HEK293 (cell line): ENCODE measurements around the gene MAGI2.

Source experiments
- CTCF ChIA-PET: fragments of 350-600 bp; formaldehyde crosslinking; extraction: SDS; loops from one replicate; lab custom pipeline; 2021; ENCODE audit warnings: antibody characterized with exemption; lab: Yijun Ruan, JAX
- POLR2A ChIA-PET: fragments of 300-600 bp; formaldehyde crosslinking; extraction: SDS; loops from one replicate; lab custom pipeline; 2020; ENCODE audit warnings: antibody characterized with exemption, inconsistent platforms; lab: Yijun Ruan, JAX
- H3K27ac ChIP-seq: fragments of 200-500 bp; sonication (Bioruptor generic); 2 replicates; pipeline ENCODE4 v1.5.1; 2014; ENCODE audit warnings: low read depth, low read length, control low read depth, inconsistent platforms; ENCODE audit errors: extremely low read depth
- H3K36me3 ChIP-seq, 2 experiments: fragments of 200-500 bp in 1 of 2; sonication (Bioruptor generic) in 1 of 2; 1 replicate in 1 of 2; 2 replicates in 1 of 2; pipeline ENCODE4 v1.5.1; 2014 to 2017; ENCODE audit warnings: inconsistent platforms in 2 of 2, low read length in 2 of 2; ENCODE audit not compliant: control insufficient read depth in 2 of 2, insufficient read depth in 1 of 2
- H3K4me1 ChIP-seq: fragments of 200-500 bp; sonication (Bioruptor generic); 2 replicates; pipeline ENCODE4 v1.5.1; 2014; ENCODE audit warnings: mild to moderate bottlenecking, low read length, inconsistent platforms; ENCODE audit not compliant: control insufficient read depth, insufficient read depth
- H3K4me3 ChIP-seq: 2 replicates; pipeline ENCODE4 v1.5.1; 2011; ENCODE audit warnings: low read depth, mild to moderate bottlenecking, control low read depth, low read length, moderate library complexity
- H3K9me3 ChIP-seq: fragments of 200-500 bp; sonication (Bioruptor generic); 2 replicates; pipeline ENCODE4 v1.5.1; 2014; ENCODE audit warnings: low read depth, low read length, inconsistent platforms; ENCODE audit not compliant: control insufficient read depth, insufficient read depth
- GLI4 ChIP-seq: fragments of 450-650 bp; formaldehyde crosslinking; IDR thresholded peaks from 2 replicates; pipeline ENCODE4 v1.5.1; 2016; ENCODE audit warnings: missing biosample characterization, missing genetic modification characterization
- GLIS1 ChIP-seq: fragments of 450-650 bp; formaldehyde crosslinking; IDR thresholded peaks from 2 replicates; pipeline ENCODE4 v1.5.1; 2016; ENCODE audit warnings: missing biosample characterization, missing genetic modification characterization
- IKZF3 ChIP-seq: fragments of 450-650 bp; IDR thresholded peaks from 2 replicates; pipeline ENCODE4 v1.5.0; 2018; ENCODE audit warnings: missing biosample characterization, mild to moderate bottlenecking, missing genetic modification characterization, moderate library complexity
- SALL2 ChIP-seq: fragments of 450-650 bp; formaldehyde crosslinking; IDR thresholded peaks from 2 replicates; pipeline ENCODE4 v1.5.0; 2017; ENCODE audit warnings: missing biosample characterization, mild to moderate bottlenecking, missing genetic modification characterization, borderline replicate concordance
- SP2 ChIP-seq: fragments of 450-650 bp; formaldehyde crosslinking; IDR thresholded peaks from 2 replicates; pipeline ENCODE4 v1.5.1; 2016; ENCODE audit warnings: missing biosample characterization, missing genetic modification characterization
- ZBTB48 ChIP-seq: fragments of 450-650 bp; formaldehyde crosslinking; IDR thresholded peaks from 2 replicates; pipeline ENCODE4 v1.5.1; 2016; ENCODE audit warnings: missing biosample characterization, missing genetic modification characterization
- ZFP37 ChIP-seq: fragments of 450-650 bp; formaldehyde crosslinking; IDR thresholded peaks from 2 replicates; pipeline ENCODE4 v1.5.1; 2016; ENCODE audit warnings: missing biosample characterization, missing genetic modification characterization
- ZNF10 ChIP-seq: fragments of 450-650 bp; formaldehyde crosslinking; IDR thresholded peaks from 2 replicates; pipeline ENCODE4 v1.5.1; 2017; ENCODE audit warnings: missing biosample characterization, missing genetic modification characterization
- ZNF138 ChIP-seq: fragments of 450-650 bp; formaldehyde crosslinking; IDR thresholded peaks from 2 replicates; pipeline ENCODE4 v1.5.1; 2016; ENCODE audit warnings: missing biosample characterization, missing genetic modification characterization, borderline replicate concordance
- ZNF169 ChIP-seq: fragments of 450-650 bp; formaldehyde crosslinking; IDR thresholded peaks from 2 replicates; pipeline ENCODE4 v1.5.1; 2016; ENCODE audit warnings: missing biosample characterization, missing genetic modification characterization
- ZNF202 ChIP-seq: fragments of 450-650 bp; formaldehyde crosslinking; IDR thresholded peaks from 2 replicates; pipeline ENCODE4 v1.5.1; 2016; ENCODE audit warnings: missing biosample characterization, missing genetic modification characterization, borderline replicate concordance
- ZNF223 ChIP-seq: fragments of 450-650 bp; formaldehyde crosslinking; IDR thresholded peaks from 2 replicates; pipeline ENCODE4 v1.5.1; 2016; ENCODE audit warnings: missing biosample characterization, missing genetic modification characterization
- ZNF292 ChIP-seq: fragments of 450-650 bp; formaldehyde crosslinking; IDR thresholded peaks from 2 replicates; pipeline ENCODE4 v1.5.1; 2016; ENCODE audit warnings: low read depth, missing biosample characterization, missing genetic modification characterization, borderline replicate concordance
- ZNF302 ChIP-seq: fragments of 450-650 bp; formaldehyde crosslinking; IDR thresholded peaks from 2 replicates; pipeline ENCODE4 v1.5.1; 2016; ENCODE audit warnings: missing biosample characterization, missing genetic modification characterization, low read depth
- ZNF37A ChIP-seq: fragments of 450-650 bp; IDR thresholded peaks from 2 replicates; pipeline ENCODE4 v1.5.1; 2018; ENCODE audit warnings: missing biosample characterization, missing genetic modification characterization
- ZNF560 ChIP-seq: fragments of 450-650 bp; formaldehyde crosslinking; IDR thresholded peaks from 2 replicates; pipeline ENCODE4 v1.5.1; 2017; ENCODE audit warnings: missing biosample characterization, missing genetic modification characterization, borderline replicate concordance
- ZNF623 ChIP-seq: fragments of 450-650 bp; formaldehyde crosslinking; IDR thresholded peaks from 2 replicates; pipeline ENCODE4 v1.5.1; 2016; ENCODE audit warnings: missing biosample characterization, missing genetic modification characterization
- ZNF654 ChIP-seq: fragments of 450-650 bp; formaldehyde crosslinking; IDR thresholded peaks from 2 replicates; pipeline ENCODE4 v1.5.1; 2016; ENCODE audit warnings: low read depth, missing biosample characterization, missing genetic modification characterization
- ZNF660 ChIP-seq: fragments of 450-650 bp; IDR thresholded peaks from 2 replicates; pipeline ENCODE4 v1.5.1; 2018; ENCODE audit warnings: missing biosample characterization, mild to moderate bottlenecking, missing genetic modification characterization
- ZNF664 ChIP-seq: fragments of 450-650 bp; formaldehyde crosslinking; IDR thresholded peaks from 2 replicates; pipeline ENCODE4 v1.5.1; 2016; ENCODE audit warnings: missing biosample characterization, missing genetic modification characterization
- ZNF677 ChIP-seq: fragments of 450-650 bp; IDR thresholded peaks from 2 replicates; pipeline ENCODE4 v1.5.0; 2018; ENCODE audit warnings: missing biosample characterization, mild to moderate bottlenecking, missing genetic modification characterization, moderate library complexity
- ZNF701 ChIP-seq: fragments of 450-650 bp; formaldehyde crosslinking; IDR thresholded peaks from 2 replicates; pipeline ENCODE4 v1.5.1; 2016; ENCODE audit warnings: missing biosample characterization, missing genetic modification characterization
- ZNF707 ChIP-seq: fragments of 450-650 bp; formaldehyde crosslinking; IDR thresholded peaks from 2 replicates; pipeline ENCODE4 v1.5.1; 2016; ENCODE audit warnings: missing biosample characterization, missing genetic modification characterization
- ZNF792 ChIP-seq: fragments of 450-650 bp; formaldehyde crosslinking; IDR thresholded peaks from 2 replicates; pipeline ENCODE4 v1.5.1; 2016; ENCODE audit warnings: missing biosample characterization, missing genetic modification characterization
- TF ChIP-seq, protein P1 (sequence below): fragments of 450-650 bp; formaldehyde crosslinking; IDR thresholded peaks from 2 replicates; pipeline ENCODE4 v1.5.1; 2016; ENCODE audit warnings: missing biosample characterization, missing genetic modification characterization
- TF ChIP-seq, protein P2 (sequence below): fragments of 450-650 bp; formaldehyde crosslinking; IDR thresholded peaks from 2 replicates; pipeline ENCODE4 v1.5.1; 2016; ENCODE audit warnings: missing biosample characterization, missing genetic modification characterization

MAGI2 gene

DNA sequence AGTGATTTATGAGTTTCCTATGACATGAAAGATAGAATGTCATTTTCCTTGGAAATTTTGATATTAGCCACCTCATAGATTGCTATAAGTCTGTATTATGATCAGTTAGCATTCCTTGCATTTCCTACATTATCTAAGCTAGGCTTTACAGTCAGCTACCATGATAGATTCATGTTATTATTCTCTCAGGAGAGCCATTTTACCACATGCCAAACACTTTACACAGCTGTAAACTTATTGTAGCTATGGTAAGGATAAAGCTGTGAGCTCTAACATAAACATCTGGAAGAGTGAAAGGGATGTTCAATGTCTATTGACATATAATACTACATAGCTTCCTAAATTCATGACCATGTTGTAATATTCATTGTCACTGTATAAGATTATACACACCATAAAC, 1046.9 kb downstream of the MAGI2 start:
- TF ChIP-seq ZNF707 (tag by site-specific recombination), result no peak
- TF ChIP-seq ZNF138 (tag by site-specific recombination), result no peak
- no peak for TF ChIP-seq SP2 (tag by site-specific recombination)
- TF ChIP-seq ZNF660, result no peak
- ChIA-PET CTCF (interaction anchor here (1.3 kb wide), 1 partner anchor 9 kb away, joined by 4 read pairs; no protein-coding TSS in a partner anchor), POLR2A (no interaction called here)
- Histone ChIP-seq H3K27ac (no peak overlapping the region), H3K4me3 (no peak overlapping the region), H3K9me3 (no peaks in the 10 kb centered on the region), H3K36me3 (no peaks in the 10 kb centered on the region), H3K4me1 (no peaks in the 10 kb centered on the region)

DNA sequence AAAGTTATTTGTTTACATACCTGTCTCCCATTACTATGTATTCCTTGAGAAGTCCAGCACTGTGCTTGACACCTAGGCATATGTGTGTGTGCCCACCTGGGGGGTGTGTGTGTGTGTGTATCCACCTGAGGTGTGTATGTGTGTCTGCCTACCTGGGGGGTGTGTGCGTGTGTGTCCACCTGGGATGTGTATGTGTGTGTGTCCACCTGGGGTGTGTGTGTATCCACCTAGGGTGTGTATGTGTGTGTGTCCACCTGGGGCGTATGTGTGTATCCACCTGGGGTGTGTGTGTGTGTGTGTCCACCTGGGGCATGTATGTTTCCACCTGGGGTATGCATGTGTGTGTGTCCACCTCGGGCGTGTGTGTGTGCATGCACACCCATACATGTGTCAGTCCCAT, 1051.4 kb downstream of the MAGI2 start:
- no peak overlapping the region for H3K4me3 ChIP-seq
- H3K4me1 ChIP-seq, result no peaks in the 10 kb centered on the region
- no peaks in the 10 kb centered on the region for H3K9me3 ChIP-seq
- TF ChIP-seq ZNF664 (tag by site-specific recombination) (no peak), ZNF292 (tag by site-specific recombination) (no peak), ZNF223 (no peak), ZFP37 (tag by site-specific recombination) (no peak), ZNF560 (tag by site-specific recombination) (no peak), ZBTB48 (tag by site-specific recombination) (no peak), ZNF169 (no peak)
- TF ChIP-seq, protein P1, sequence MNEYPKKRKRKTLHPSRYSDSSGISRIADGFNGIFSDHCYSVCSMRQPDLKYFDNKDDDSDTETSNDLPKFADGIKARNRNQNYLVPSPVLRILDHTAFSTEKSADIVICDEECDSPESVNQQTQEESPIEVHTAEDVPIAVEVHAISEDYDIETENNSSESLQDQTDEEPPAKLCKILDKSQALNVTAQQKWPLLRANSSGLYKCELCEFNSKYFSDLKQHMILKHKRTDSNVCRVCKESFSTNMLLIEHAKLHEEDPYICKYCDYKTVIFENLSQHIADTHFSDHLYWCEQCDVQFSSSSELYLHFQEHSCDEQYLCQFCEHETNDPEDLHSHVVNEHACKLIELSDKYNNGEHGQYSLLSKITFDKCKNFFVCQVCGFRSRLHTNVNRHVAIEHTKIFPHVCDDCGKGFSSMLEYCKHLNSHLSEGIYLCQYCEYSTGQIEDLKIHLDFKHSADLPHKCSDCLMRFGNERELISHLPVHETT (tag by site-specific recombination), result no peak
- ChIA-PET POLR2A (no interaction called here), CTCF (no interaction called here)
- H3K36me3 ChIP-seq, result no peaks in the 10 kb centered on the region
- H3K27ac ChIP-seq, result no peak overlapping the region

DNA sequence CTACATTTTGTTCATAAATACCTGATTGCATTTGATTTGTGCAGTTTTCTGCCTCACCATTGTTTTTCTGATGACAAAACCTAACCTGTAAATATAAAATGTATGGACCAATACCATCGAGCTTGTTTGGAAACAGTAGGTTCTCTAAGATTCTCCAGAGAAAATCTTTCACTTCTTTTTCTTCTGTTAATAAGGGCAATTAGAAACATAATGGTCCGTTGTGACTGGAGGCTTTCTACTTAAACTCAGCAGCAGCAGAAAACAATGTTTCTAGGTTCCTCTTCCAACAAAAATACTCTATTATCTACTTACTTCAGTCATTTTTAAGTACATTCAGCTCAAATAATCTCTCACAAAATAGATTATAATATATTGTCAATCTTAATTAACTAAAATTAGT, 1053.4 kb downstream of the MAGI2 start:
- TF ChIP-seq GLI4 (no peak), IKZF3 (no peak), ZNF677 (no peak), ZNF792 (tag by site-specific recombination) (no peak)
- Histone ChIP-seq H3K9me3 (no peaks in the 10 kb centered on the region), H3K27ac (no peak overlapping the region), H3K4me3 (no peak overlapping the region), H3K4me1 (no peaks in the 10 kb centered on the region), H3K36me3 (no peaks in the 10 kb centered on the region)
- ChIA-PET POLR2A (no interaction called here), CTCF (no interaction called here)

DNA sequence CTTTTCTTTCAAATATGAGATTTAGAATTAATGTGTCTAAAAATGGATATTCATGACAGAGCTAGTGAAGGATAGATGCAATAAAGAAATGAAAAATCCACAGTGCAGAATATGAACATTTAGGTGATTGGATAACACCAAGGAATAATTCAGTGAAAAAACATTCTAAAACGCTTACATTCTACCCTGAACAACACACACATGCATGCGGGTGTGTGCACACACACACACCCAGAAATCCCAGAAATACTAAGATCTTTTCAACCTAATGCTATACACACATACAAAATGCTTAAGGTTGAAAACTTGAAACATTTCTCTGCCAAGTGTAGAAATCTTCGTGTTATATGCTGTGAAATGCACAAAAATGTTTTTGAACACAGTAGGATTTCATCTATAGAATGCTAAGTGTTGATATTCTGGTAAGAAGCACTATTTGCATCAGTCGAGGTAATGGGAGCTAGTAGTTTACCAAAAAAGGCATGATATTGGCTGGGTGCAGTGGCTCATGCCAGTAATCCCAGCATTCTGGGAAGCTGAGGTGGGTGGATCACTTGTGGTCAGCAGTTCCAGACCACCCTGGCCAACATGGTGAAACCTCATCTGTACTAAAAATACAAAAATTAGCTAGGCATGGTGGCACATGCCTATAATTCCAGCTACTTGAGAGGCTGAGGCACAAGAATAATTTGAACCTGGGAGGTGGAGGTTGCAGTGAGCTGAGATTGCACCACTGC, 1054.3 kb downstream of the MAGI2 start:
- Histone ChIP-seq H3K4me1 (no peaks in the 10 kb centered on the region), H3K4me3 (no peak overlapping the region), H3K36me3 (no peaks in the 10 kb centered on the region), H3K27ac (no peak overlapping the region), H3K9me3 (no peaks in the 10 kb centered on the region)
- POLR2A ChIA-PET, result no interaction called here
- CTCF ChIA-PET, result no interaction called here
- TF ChIP-seq ZNF37A (tag by site-specific recombination), result no peak
- no peak for TF ChIP-seq ZNF623
- TF ChIP-seq GLIS1 (tag by site-specific recombination), result no peak
- no peak for TF ChIP-seq ZNF701 (tag by site-specific recombination)
- no peak for TF ChIP-seq SALL2
- TF ChIP-seq ZNF654, result no peak
- TF ChIP-seq ZNF10, result no peak
- TF ChIP-seq, protein P2, sequence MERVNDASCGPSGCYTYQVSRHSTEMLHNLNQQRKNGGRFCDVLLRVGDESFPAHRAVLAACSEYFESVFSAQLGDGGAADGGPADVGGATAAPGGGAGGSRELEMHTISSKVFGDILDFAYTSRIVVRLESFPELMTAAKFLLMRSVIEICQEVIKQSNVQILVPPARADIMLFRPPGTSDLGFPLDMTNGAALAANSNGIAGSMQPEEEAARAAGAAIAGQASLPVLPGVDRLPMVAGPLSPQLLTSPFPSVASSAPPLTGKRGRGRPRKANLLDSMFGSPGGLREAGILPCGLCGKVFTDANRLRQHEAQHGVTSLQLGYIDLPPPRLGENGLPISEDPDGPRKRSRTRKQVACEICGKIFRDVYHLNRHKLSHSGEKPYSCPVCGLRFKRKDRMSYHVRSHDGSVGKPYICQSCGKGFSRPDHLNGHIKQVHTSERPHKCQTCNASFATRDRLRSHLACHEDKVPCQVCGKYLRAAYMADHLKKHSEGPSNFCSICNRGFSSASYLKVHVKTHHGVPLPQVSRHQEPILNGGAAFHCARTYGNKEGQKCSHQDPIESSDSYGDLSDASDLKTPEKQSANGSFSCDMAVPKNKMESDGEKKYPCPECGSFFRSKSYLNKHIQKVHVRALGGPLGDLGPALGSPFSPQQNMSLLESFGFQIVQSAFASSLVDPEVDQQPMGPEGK (tag by site-specific recombination), result no peak
- TF ChIP-seq ZNF202, result no peak
- TF ChIP-seq ZNF302, result no peak
